HG03103 (cell line): ENCODE measurements around the gene TRIM40.
"Not testable (repeated sequence)": the region's sequence is repeated elsewhere in the genome, so short reads cannot be mapped to it uniquely, and the experiment has no call there.

Source experiments
- ATAC-seq: cut with Tn5 transposase; IDR thresholded peaks from one replicate; pipeline ENCODE4 v1.9.1; 2021; ENCODE audit warnings: low read depth; ENCODE audit not compliant: unreplicated experiment

TRIM40 gene

GRCh38 chr6:30162265-30163089 is 26.5 kb downstream of the TRIM40 start:
- no peak for ATAC-seq

GRCh38 chr6:30163090-30163917 is 27.4 kb downstream of the TRIM40 start, which contains the start of gene TRIM15:
Gene TRIM15 (plus strand): TSS chr6:30163546. CDS start chr6:30163685, 139 bp downstream.
- ATAC-seq: no peak

GRCh38 chr6:30163918-30164654 is 28.1 kb downstream of the TRIM40 start:
- no peak for ATAC-seq

GRCh38 chr6:30164714-30165113 is 28.8 kb downstream of the TRIM40 start:
- no peak for ATAC-seq

GRCh38 chr6:30165238-30165637 is 29.3 kb downstream of the TRIM40 start:
- ATAC-seq: not testable (repeated sequence)

- no peak for ATAC-seq
Measured at GRCh38 chr6:30167101-30167500, 31.2 kb downstream of the TRIM40 start.

GRCh38 chr6:30168741-30169140 is 32.8 kb downstream of the TRIM40 start:
- no peak for ATAC-seq

- ATAC-seq: no peak
Measured at GRCh38 chr6:30169658-30170614, 34.0 kb downstream of the TRIM40 start.

- ATAC-seq: no peak
Measured at GRCh38 chr6:30171677-30172471, 35.9 kb downstream of the TRIM40 start.

- ATAC-seq: no peak
Measured at GRCh38 chr6:30172681-30173080, 36.7 kb downstream of the TRIM40 start.

GRCh38 chr6:30175765-30176164 is 39.8 kb downstream of the TRIM40 start:
- no peak for ATAC-seq

GRCh38 chr6:30178837-30179236 is 42.9 kb downstream of the TRIM40 start:
- no peak for ATAC-seq

GRCh38 chr6:30180145-30180544 is 44.2 kb downstream of the TRIM40 start:
- ATAC-seq: no peak

GRCh38 chr6:30184417-30185031 is 48.6 kb downstream of the TRIM40 start:
- no peak for ATAC-seq

GRCh38 chr6:30185846-30186484 is 50.0 kb downstream of the TRIM40 start:
- no peak for ATAC-seq

- no peak for ATAC-seq
Measured at GRCh38 chr6:30188541-30188940, 52.6 kb downstream of the TRIM40 start.

GRCh38 chr6:30192076-30192475 is 56.1 kb downstream of the TRIM40 start:
- ATAC-seq: no peak
